Fibroblast of lung (primary cell): ENCODE data around the gene ARAP3. TPM values are rescaled to one million over a fixed set of nuclear protein-coding genes. Genes with fewer than 3 reads are reported as not detected.

Experiments
- DNase-seq, 2 donors: peaks; one replicate each; pipeline versions ENCODE4 v3.0.0 to v3.0.0-alpha.2; 2010; ENCODE audit warnings: low read depth in 2 of 2
- H2AFZ ChIP-seq: 2 replicates; pipeline ENCODE4 v1.5.1; 2012; ENCODE audit warnings: low read length, control low read depth, inconsistent platforms
- H3K27ac ChIP-seq: 2 replicates; pipeline ENCODE4 v1.5.1; 2011; ENCODE audit warnings: low read length, control low read depth; ENCODE audit not compliant: insufficient read depth
- H3K27me3 ChIP-seq: 2 replicates; pipeline ENCODE4 v1.5.1; 2011; ENCODE audit warnings: mild to moderate bottlenecking, low read length; ENCODE audit not compliant: control insufficient read depth, insufficient read depth
- H3K36me3 ChIP-seq: 2 replicates; pipeline ENCODE4 v1.5.1; 2011; ENCODE audit warnings: low read length; ENCODE audit not compliant: control insufficient read depth, insufficient read depth
- H3K4me1 ChIP-seq: 2 replicates; pipeline ENCODE4 v1.5.1; 2011; ENCODE audit warnings: low read length; ENCODE audit not compliant: control insufficient read depth, insufficient read depth; ENCODE audit errors: extremely low read depth
- H3K4me2 ChIP-seq: 2 replicates; pipeline ENCODE4 v1.5.1; 2011; ENCODE audit warnings: low read length, control low read depth; ENCODE audit not compliant: insufficient read depth; ENCODE audit errors: extremely low read depth
- H3K4me3 ChIP-seq, 4 experiments: fragments of 200-600 bp in 1 of 4; sonication (generic) in 1 of 4; replicated peaks in 1 of 4; 2 replicates each; pipeline ENCODE4 v1.5.1; 2011 to 2016; ENCODE audit warnings: low read length in 4 of 4, low read depth in 3 of 4, mild to moderate bottlenecking in 3 of 4, control low read depth in 2 of 4, inconsistent platforms in 1 of 4, mixed read lengths in 1 of 4; ENCODE audit not compliant: insufficient read depth in 1 of 4; ENCODE audit errors: control extremely low read depth in 1 of 4
- H3K79me2 ChIP-seq: 2 replicates; pipeline ENCODE4 v1.5.1; 2012; ENCODE audit warnings: mild to moderate bottlenecking, low read length, inconsistent platforms; ENCODE audit not compliant: control insufficient read depth, insufficient read depth
- H3K9ac ChIP-seq: 2 replicates; pipeline ENCODE4 v1.5.1; 2011; ENCODE audit warnings: mild to moderate bottlenecking, low read length, control low read depth; ENCODE audit not compliant: insufficient read depth
- H3K9me3 ChIP-seq: 2 replicates; pipeline ENCODE4 v1.5.1; 2012; ENCODE audit warnings: low read depth, low read length; ENCODE audit not compliant: control insufficient read depth, insufficient read depth
- H4K20me1 ChIP-seq: 2 replicates; pipeline ENCODE4 v1.5.1; 2011; ENCODE audit warnings: low read length; ENCODE audit not compliant: control insufficient read depth, insufficient read depth; ENCODE audit errors: extremely low read depth
- EZH2 ChIP-seq: IDR thresholded peaks from 2 replicates; pipeline ENCODE4 v1.5.1; 2012; ENCODE audit warnings: low read length, control low read depth, mild to moderate bottlenecking; ENCODE audit errors: missing control alignments
- polyA plus RNA-seq, 2 donors: library from polyadenylated mRNA; depleted of rRNA in 1 of 2; stranded (reverse) in 1 of 2; unstranded in 1 of 2; fragments of >200 nt; gene quantifications; 2 replicates each; pipeline ENCODE4 v1.2.1, GENCODE V29; 2011 to 2012; ENCODE audit warnings: missing spikeins in 1 of 2
- total RNA-seq: library from RNA; depleted of rRNA; stranded (reverse); fragments of >200 nt; gene quantifications from 2 replicates; pipeline ENCODE4 v1.2.1, GENCODE V29; 2014
- TF ChIP-seq, protein P1 (sequence below), 2 donors: IDR thresholded peaks in 1 of 2; conservative IDR thresholded peaks in 1 of 2; 1 replicate in 1 of 2; 2 replicates in 1 of 2; pipeline ENCODE4 v1.5.1; 2011 to 2012; ENCODE audit warnings: low read length in 2 of 2, control low read depth in 1 of 2, inconsistent platforms in 1 of 2, low read depth in 1 of 2, mild to moderate bottlenecking in 1 of 2

Gene ARAP3
- total and polyA plus RNA-seq, 2 donors (not counting 1 experiment from before 2014, with no cell fraction given), result 2.9 to 3.8 TPM

DNA sequence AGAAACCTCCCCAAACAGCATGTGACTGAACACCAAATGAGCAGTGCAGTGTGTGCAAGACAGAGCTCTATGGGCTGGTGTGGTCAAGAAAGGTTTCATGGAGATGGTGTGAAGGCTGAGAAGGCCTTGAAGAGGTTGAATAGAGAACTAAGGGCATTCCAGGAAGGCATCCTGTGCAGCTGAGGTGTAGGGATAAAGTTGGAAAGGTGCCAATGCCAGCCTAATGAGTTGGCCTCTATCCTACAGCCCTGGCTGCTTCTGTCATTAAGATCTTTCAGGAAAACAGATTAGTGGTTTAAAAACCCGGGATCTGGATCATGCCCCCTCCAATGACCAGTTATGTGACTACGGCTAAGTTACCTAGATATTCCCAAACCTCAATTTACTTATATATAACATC lies 49.4 kb downstream of the ARAP3 start:
- Histone ChIP-seq H3K9ac (no peak overlapping the region), H3K27ac (no peak overlapping the region), H3K9me3 (no peaks in the 10 kb centered on the region), H2AFZ (no peak overlapping the region), H3K4me2 (no peak overlapping the region), H3K4me1 (peaks cover 2% of the 10 kb centered on the region), H3K27me3 (no peaks in the 10 kb centered on the region), H3K36me3 (peaks cover 10% of the 10 kb centered on the region), H3K79me2 (peaks cover 41% of the 10 kb centered on the region), H3K4me3 (no peak overlapping the region), H4K20me1 (no peaks in the 10 kb centered on the region)
- TF ChIP-seq, protein P1, sequence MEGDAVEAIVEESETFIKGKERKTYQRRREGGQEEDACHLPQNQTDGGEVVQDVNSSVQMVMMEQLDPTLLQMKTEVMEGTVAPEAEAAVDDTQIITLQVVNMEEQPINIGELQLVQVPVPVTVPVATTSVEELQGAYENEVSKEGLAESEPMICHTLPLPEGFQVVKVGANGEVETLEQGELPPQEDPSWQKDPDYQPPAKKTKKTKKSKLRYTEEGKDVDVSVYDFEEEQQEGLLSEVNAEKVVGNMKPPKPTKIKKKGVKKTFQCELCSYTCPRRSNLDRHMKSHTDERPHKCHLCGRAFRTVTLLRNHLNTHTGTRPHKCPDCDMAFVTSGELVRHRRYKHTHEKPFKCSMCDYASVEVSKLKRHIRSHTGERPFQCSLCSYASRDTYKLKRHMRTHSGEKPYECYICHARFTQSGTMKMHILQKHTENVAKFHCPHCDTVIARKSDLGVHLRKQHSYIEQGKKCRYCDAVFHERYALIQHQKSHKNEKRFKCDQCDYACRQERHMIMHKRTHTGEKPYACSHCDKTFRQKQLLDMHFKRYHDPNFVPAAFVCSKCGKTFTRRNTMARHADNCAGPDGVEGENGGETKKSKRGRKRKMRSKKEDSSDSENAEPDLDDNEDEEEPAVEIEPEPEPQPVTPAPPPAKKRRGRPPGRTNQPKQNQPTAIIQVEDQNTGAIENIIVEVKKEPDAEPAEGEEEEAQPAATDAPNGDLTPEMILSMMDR (conservative IDR thresholded peaks at IDR 0.05 in 1 of 2, IDR thresholded peaks at IDR 0.05 in 1 of 2; ENCODE audit: low read depth in 1 of 2, low read length in 2 of 2), result no peak
- TF ChIP-seq EZH2, result no peak
- no peak for DNase-seq

DNA sequence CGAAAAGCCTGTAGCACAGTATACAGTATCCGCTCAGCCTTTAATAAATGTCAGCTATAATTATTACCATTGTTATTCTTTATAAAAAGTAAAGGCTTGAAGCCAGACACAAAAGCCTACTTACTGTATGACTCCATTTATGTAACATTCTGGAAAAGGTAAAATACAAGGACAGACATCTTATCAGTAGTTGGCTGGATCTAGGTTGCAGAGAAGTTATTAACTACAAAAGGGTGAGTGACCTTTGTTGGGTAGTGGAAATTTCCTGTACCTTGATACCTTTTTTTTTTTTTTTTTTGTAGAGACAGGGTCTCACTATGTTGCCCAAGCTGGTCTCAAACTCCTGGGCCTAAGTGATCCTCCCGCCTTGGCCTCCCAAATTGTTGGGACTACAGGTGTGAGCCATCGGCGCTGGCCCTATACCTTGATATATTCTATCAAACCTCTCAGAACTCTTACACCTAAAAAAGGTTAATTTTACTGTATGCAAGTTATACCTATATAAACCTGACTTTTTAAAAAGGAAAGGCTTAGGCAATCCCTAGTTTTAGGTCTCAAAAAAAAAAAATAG lies 51.4 kb downstream of the ARAP3 start:
- no peak overlapping the region for H3K27ac ChIP-seq
- no peak overlapping the region for H3K4me2 ChIP-seq
- H3K4me1 ChIP-seq, result peaks cover 2% of the 10 kb centered on the region
- no peak overlapping the region for H3K4me3 ChIP-seq
- H2AFZ ChIP-seq, result no peak overlapping the region
- DNase-seq, result no peak
- peaks cover 10% of the 10 kb centered on the region for H3K36me3 ChIP-seq
- H4K20me1 ChIP-seq, result no peaks in the 10 kb centered on the region
- H3K79me2 ChIP-seq, result peaks cover 32% of the 10 kb centered on the region
- no peaks in the 10 kb centered on the region for H3K9me3 ChIP-seq
- no peak overlapping the region for H3K9ac ChIP-seq
- H3K27me3 ChIP-seq, result no peaks in the 10 kb centered on the region
- TF ChIP-seq, protein P1 (conservative IDR thresholded peaks at IDR 0.05 in 1 of 2, IDR thresholded peaks at IDR 0.05 in 1 of 2; ENCODE audit: low read depth in 1 of 2, low read length in 2 of 2), result no peak
- no peak for TF ChIP-seq EZH2

DNA sequence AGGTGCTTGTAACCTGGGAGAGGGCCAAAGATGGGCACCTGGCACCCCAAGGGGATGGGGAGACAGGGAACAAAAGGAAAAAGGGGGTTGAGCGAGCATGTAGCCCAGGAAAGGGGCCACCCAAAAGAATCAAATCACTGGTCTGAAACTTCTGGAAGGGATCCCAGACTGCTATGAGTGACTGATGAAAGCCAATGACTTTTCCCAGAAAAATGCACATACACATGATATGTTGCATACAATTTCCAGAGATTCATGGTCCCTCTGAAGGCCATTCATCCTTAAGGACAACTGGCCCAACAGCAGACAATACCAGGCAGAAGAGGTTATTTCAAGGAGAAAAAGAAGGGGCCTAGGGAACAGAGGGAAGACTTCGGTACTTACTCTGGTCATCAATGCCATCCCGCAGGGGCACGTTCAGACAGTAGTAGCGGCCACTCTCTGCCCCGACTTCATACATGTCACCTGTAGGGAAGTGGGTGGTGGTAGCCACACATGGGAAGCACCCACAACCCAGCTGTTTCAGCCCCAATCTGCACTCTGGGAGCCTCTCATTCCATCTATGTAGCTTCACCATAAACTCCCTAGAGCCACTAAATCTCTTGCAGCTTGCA lies 53.7 kb downstream of the ARAP3 start:
- Histone ChIP-seq H3K9ac (no peak overlapping the region), H3K4me1 (no peaks in the 10 kb centered on the region), H2AFZ (no peak overlapping the region), H3K9me3 (no peaks in the 10 kb centered on the region), H3K27ac (no peak overlapping the region), H3K36me3 (peaks cover 18% of the 10 kb centered on the region), H3K4me2 (no peak overlapping the region), H3K4me3 (no peak overlapping the region), H3K27me3 (no peaks in the 10 kb centered on the region), H4K20me1 (no peaks in the 10 kb centered on the region), H3K79me2 (peaks cover 15% of the 10 kb centered on the region)
- TF ChIP-seq, protein P1 (conservative IDR thresholded peaks at IDR 0.05 in 1 of 2, IDR thresholded peaks at IDR 0.05 in 1 of 2; ENCODE audit: low read depth in 1 of 2, low read length in 2 of 2), result no peak
- no peak for TF ChIP-seq EZH2
- peak in 1 of 2 donors; percentile 51 for DNase-seq
